ENCODE results near the gene SPTB.

Gene SPTB

GRCh38 chr14:64711039-64711438, 168.7 kb downstream of the SPTB start:
- no peak for DNase-seq (ENCODE audit: low read depth, low spot score)

DNA sequence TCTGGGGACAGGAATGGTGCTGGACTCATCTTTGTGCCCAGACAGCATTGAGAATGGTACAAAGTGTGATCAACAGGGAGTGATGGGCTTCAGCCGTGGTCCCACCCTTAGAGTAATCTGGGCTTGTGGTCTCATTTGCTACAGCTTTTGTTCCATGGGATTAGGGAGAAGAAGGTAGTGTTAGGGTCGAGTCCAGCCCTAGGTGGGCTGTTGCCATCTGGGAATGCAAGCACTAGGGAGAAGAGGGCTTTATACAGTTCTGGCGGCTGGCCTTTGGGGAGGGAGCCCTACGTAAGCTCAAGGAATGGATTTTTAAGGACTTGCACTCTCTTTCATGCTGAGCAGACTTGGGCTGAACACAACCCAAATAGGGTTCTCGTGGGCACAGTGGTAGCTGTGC, 170.6 kb downstream of the SPTB start:
- no peak for DNase-seq (ENCODE audit: low read depth, low spot score)

- DNase-seq (ENCODE audit: low read depth, low spot score): peak; percentile 62
Observed at GRCh38 chr14:64708148-64709004, 171.3 kb downstream of the SPTB start.

DNA sequence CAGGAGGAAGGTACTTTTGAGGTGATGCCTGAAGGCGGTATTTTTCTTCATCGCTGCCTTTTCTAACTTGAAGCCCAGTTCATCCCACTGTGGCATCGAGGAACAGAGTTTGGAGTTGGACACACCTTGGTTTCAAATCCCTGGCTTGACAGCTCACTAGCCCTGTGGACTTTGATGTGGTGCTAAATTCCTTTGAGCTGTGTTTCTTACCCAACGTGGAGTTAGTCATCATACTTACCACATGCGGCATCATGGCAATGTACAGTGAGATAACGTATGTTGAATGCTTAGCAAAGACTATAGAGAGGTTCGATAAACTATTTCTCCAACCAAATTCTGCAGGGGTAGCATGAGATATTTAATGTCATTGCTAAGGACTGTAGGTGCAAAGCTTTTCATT, 172.0 kb downstream of the SPTB start:
- peak; percentile 83 for DNase-seq (ENCODE audit: low read depth, low spot score)

- no peak for DNase-seq (ENCODE audit: low read depth, low spot score)
Observed at GRCh38 chr14:64706593-64707193, 173.0 kb downstream of the SPTB start.

DNA sequence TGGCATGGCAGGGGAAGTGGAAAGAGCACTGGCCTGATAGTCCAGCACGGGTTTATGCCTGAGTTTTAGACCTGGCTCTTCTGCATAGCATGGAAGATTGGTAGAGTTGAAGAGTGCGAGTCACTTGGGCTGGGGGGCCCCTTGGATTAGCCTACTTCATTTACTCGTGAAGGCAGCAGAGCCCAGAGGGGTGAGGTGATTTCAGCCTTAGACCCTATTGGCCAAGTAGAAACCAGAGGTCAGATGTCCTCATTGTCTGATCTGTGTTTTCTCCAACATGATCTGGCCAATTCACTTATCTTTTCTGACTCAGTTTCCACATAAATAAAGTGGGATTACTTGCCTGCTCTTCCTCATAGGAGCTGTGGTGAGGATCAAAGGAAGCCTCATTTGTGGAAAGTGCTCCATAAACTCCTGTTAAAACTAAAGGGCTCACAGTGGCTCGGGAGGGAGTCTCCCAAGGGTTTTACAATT, 173.6 kb downstream of the SPTB start:
- no peak for DNase-seq (ENCODE audit: low read depth, low spot score)

DNA sequence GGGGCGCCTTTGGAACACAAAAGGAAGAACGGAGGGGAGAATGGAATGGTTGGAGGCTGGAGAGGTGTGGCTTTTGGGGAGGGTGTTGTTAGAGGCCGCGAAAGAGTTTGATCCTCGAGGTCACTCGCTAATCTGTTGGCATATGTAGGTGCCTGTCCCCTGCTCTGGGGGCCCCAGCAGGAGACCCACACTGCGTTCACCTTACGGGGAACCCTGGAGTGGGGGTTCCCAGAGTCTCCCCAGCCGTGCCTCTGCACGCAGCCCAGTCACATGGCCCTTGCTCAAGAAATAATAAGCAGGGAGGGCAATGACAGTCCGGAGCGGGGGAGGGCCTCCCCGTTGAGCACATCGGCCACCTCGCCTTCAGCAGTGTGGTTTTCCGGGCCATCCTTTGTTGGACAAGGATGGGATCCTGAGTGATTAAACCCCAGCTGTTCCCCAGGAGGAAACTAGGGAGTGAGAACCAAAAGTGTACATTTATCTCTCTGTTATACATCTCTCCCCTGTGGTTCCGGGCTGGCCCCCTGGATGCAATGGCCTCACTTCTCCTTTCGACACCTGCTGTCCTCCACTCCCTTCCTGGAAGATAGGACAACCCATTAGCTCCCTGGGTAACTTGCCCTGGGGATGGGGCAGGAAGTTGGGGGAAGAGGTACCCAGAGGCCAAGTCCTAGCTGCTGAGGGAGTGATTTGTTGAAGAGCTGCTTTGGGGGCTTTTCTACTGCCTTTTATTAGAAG, 174.2 kb downstream of the SPTB start:
- DNase-seq (ENCODE audit: low read depth, low spot score): no peak

DNA sequence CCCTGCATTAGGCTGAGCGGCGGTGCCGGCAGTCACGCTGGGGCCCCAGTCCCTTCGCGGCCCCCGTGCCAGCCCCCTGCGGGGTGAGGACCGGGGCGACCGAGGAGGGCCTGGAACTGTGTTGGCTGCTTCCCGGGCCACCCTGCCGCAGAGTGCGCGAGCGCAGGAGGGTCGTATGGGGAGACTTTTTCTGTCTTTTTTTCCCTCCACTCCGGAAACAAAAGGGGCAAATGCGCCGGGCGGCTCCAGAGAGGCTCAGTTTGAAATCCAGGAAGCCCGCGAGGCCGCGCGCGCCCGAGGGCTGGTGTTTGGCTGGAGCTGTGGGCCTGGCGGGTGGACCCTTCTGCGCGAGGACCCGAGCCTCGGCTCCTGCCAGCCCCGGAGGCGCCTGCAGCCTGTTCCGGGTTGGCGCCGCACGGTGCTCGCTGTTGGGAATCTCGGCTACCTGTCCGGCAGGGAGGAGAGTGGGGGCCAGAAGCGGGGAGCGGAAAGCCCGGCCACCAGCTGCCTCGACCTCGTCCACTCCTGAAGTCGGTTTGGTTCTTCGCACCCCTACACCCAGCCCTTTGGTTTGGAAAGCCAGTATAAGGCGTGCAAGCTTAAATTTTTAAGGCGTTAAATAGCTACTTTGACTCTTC, 174.8 kb downstream of the SPTB start:
- peak; percentile 66 for DNase-seq (ENCODE audit: low read depth, low spot score)

GRCh38 chr14:64704143-64704742, 175.5 kb downstream of the SPTB start, which contains the start of gene PLEKHG3:
Gene PLEKHG3 (plus strand): TSS chr14:64704424. CDS start chr14:64727632, 23,208 bp downstream.
- DNase-seq (ENCODE audit: low read depth, low spot score): peak; percentile 91

- DNase-seq (ENCODE audit: low read depth, low spot score): peak; percentile 50
Observed at GRCh38 chr14:64703395-64704142, 176.1 kb downstream of the SPTB start.

DNA sequence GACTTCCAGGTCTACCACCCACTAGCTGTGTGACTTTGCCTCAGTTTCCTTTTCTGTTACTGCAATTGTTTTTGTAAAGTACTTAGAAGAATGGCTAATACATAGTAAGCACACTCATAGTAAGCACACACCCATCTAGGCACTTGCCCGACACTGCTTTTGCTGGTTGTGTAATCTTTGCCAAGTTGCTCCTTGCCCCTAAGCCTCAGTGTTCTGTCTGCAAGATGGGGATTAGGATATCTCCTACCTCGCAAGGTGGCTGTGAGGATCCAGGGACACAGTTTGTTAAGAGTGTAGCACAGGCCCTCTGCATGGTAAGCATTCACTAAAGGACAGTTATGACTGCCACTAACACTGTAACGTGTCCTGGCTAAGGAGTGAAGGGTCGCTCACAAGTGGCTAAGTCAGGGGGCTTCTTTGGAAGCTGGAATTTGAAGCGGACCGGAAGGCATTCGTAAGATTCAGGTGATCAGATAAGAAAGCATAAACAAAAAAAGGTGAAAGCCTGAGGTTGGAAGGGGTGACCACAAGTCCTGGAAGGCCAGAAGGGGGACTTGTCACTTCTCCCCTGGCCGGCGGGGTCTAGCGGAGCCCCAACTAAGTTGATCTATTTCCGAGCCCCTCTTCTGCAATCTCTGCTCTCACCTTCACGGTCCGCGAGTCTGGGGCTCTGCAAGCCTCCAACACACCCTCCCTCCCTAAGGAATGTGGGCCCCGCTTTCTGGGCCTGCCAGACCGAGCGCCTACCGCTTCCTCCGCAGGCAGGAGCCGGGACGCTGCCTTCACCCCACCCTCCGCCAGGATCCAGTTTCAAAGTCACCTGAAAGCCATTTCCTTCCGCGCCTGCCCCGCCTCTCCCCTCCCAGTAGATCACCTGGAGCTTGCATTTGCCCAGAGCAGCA, 177.0 kb downstream of the SPTB start:
- no peak for DNase-seq (ENCODE audit: low read depth, low spot score)

DNA sequence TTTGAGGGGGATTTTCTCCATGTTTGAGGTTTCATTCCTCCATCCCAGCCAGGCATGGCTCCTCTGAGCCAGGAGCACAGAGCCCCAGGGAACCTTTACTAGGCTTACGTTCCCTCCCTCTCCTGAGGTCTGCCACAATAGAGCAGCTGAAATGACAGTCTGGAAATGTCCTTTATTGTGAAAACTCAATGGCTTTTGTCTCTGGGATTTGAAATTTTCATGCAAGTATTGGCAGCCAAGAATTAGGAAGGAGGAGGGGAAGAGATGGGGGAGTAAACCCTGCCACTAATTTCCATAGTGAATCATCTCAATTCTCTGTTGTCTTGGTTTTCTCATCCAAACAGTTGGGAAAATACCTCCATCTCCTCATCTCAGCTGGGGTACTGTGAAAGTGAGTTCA, 178.0 kb downstream of the SPTB start:
- no peak for DNase-seq (ENCODE audit: low read depth, low spot score)

GRCh38 chr14:64700894-64701293, 178.8 kb downstream of the SPTB start:
- no peak for DNase-seq (ENCODE audit: low read depth, low spot score)

DNA sequence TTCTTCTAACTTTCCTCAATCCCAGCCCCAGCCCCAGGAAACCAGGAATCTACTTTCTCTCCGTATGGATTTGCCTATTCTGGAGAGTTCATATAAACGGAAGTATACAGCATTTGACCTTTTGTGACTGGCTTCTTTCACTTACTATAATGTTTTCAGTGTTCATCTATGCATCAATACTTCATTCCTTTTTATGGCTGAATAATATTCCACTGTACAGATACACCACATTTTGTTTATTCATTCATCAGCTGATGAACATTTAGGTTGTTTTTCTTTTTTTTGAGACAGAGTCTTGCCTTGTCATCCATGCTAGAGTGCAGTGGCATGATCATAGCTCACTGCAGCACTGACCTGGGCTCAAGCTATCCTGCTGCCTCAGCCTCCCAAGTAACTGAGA, 179.4 kb downstream of the SPTB start:
- no peak for DNase-seq (ENCODE audit: low read depth, low spot score)

DNA sequence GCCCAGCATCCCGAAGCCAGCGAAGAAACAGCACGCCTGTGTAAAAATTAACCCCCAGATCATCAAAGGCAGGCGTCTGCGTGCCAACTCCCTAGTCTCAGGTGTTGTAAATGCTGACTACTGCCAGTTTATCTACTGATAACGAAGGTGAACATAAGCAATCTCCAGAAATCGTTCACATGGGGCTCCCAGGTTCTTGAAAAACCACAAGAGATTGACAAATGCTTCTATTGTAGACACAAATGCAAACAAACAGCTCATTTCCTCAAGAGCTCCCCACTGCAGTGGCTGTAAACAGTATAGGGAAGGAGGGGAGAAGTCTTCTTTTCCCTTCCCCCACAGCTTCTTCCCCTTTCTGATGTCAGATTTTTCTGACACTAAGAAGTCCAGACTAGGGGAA, 180.8 kb downstream of the SPTB start:
- no peak for DNase-seq (ENCODE audit: low read depth, low spot score)

GRCh38 chr14:64696355-64696857, 183.3 kb downstream of the SPTB start:
- no peak for DNase-seq (ENCODE audit: low read depth, low spot score)

Data from astrocyte of the hippocampus (primary cell).